GM23338 (cell line): ENCODE measurements around the gene GNLY.

Experiments
- CREB1 ChIP-seq: fragments of 250-450 bp; sonication (Bioruptor Pico); IDR thresholded peaks from 2 replicates; pipeline ENCODE4 v1.5.0; 2020; ENCODE audit warnings: low read depth, mild to moderate bottlenecking, moderate library complexity
- EZH2 ChIP-seq: fragments of 200-600 bp; sonication (generic); IDR thresholded peaks from one replicate; pipeline ENCODE4 v1.8.0; 2017; ENCODE audit warnings: antibody characterized with exemption, mild to moderate bottlenecking, low read depth; ENCODE audit not compliant: unreplicated experiment
- EZH2phosphoT487 ChIP-seq: fragments of 200-600 bp; sonication (generic); IDR thresholded peaks from one replicate; pipeline ENCODE4 v1.8.1; 2018; ENCODE audit warnings: antibody characterized with exemption; ENCODE audit not compliant: unreplicated experiment
- JUNB ChIP-seq: IDR thresholded peaks from one replicate; pipeline ENCODE4 v1.6.1; 2016; ENCODE audit warnings: antibody characterized with exemption; ENCODE audit not compliant: unreplicated experiment
- NANOG ChIP-seq: IDR thresholded peaks from 2 replicates; pipeline ENCODE4 v1.6.1; 2016; ENCODE audit warnings: antibody characterized with exemption, borderline replicate concordance
- POLR2AphosphoS5 ChIP-seq: IDR thresholded peaks from 2 replicates; pipeline ENCODE4 v1.6.1; 2016; ENCODE audit warnings: antibody characterized with exemption, low read depth
- STAT1 ChIP-seq: IDR thresholded peaks from one replicate; pipeline ENCODE4 v1.6.1; 2016; ENCODE audit warnings: antibody characterized with exemption; ENCODE audit not compliant: unreplicated experiment
- ZNF331 ChIP-seq: fragments of 250-450 bp; sonication (Bioruptor Pico); IDR thresholded peaks from 2 replicates; pipeline ENCODE4 v1.5.0; 2020; ENCODE audit warnings: low read depth, mild to moderate bottlenecking, moderate library complexity
- TF ChIP-seq, protein P1 (sequence below), 2 experiments: fragments of 200-600 bp in 1 of 2; sonication (generic) in 1 of 2; conservative IDR thresholded peaks; 2 replicates each; pipeline versions ENCODE4 v1.5.1 to v1.6.1; 2016 to 2017; ENCODE audit warnings: antibody characterized with exemption in 2 of 2, low read depth in 2 of 2, mild to moderate bottlenecking in 2 of 2, moderate library complexity in 1 of 2
- TF ChIP-seq, protein P2 (sequence below): IDR thresholded peaks from one replicate; pipeline ENCODE4 v1.6.1; 2018; ENCODE audit warnings: antibody characterized with exemption; ENCODE audit not compliant: unreplicated experiment
- TF ChIP-seq, protein P3 (sequence below): fragments of 250-450 bp; sonication (Bioruptor Pico); IDR thresholded peaks from 2 replicates; pipeline ENCODE4 v1.5.0; 2020; ENCODE audit warnings: mild to moderate bottlenecking, moderate library complexity
- TF ChIP-seq, protein P4 (sequence below): IDR thresholded peaks from 2 replicates; pipeline ENCODE4 v1.6.1; 2016; ENCODE audit warnings: antibody characterized with exemption

DNA sequence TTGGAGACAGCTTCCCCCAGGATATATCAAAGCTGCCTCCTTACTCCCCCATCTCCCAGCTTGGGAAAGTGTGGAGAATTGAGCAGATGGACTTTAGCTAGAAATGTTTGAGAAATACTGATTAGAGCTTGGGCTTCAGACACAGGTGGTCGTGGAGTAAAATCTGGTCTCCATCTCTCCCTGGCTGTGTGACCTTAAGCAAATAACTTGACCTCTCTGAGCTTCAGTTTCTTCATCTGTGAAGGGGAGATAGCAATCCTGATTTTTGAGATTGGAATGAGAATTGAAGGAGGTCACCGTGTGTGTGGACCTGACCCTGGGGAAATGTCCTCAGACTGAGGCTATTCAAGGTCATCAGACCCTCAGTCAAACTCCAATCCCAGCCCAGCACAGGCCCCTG is 3.6 kb downstream of the GNLY start:
- TF ChIP-seq POLR2AphosphoS5 (no peak), JUNB (no peak), EZH2phosphoT487 (no peak), CREB1 (CRISPR knock-in tag) (no peak), EZH2 (no peak), NANOG (no peak), ZNF331 (no peak), STAT1 (no peak)
- TF ChIP-seq, protein P1, sequence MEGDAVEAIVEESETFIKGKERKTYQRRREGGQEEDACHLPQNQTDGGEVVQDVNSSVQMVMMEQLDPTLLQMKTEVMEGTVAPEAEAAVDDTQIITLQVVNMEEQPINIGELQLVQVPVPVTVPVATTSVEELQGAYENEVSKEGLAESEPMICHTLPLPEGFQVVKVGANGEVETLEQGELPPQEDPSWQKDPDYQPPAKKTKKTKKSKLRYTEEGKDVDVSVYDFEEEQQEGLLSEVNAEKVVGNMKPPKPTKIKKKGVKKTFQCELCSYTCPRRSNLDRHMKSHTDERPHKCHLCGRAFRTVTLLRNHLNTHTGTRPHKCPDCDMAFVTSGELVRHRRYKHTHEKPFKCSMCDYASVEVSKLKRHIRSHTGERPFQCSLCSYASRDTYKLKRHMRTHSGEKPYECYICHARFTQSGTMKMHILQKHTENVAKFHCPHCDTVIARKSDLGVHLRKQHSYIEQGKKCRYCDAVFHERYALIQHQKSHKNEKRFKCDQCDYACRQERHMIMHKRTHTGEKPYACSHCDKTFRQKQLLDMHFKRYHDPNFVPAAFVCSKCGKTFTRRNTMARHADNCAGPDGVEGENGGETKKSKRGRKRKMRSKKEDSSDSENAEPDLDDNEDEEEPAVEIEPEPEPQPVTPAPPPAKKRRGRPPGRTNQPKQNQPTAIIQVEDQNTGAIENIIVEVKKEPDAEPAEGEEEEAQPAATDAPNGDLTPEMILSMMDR (conservative IDR thresholded peaks at IDR 0.05; ENCODE audit: low read depth in 2 of 2): no peak
- TF ChIP-seq, protein P2, sequence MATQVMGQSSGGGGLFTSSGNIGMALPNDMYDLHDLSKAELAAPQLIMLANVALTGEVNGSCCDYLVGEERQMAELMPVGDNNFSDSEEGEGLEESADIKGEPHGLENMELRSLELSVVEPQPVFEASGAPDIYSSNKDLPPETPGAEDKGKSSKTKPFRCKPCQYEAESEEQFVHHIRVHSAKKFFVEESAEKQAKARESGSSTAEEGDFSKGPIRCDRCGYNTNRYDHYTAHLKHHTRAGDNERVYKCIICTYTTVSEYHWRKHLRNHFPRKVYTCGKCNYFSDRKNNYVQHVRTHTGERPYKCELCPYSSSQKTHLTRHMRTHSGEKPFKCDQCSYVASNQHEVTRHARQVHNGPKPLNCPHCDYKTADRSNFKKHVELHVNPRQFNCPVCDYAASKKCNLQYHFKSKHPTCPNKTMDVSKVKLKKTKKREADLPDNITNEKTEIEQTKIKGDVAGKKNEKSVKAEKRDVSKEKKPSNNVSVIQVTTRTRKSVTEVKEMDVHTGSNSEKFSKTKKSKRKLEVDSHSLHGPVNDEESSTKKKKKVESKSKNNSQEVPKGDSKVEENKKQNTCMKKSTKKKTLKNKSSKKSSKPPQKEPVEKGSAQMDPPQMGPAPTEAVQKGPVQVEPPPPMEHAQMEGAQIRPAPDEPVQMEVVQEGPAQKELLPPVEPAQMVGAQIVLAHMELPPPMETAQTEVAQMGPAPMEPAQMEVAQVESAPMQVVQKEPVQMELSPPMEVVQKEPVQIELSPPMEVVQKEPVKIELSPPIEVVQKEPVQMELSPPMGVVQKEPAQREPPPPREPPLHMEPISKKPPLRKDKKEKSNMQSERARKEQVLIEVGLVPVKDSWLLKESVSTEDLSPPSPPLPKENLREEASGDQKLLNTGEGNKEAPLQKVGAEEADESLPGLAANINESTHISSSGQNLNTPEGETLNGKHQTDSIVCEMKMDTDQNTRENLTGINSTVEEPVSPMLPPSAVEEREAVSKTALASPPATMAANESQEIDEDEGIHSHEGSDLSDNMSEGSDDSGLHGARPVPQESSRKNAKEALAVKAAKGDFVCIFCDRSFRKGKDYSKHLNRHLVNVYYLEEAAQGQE: no peak
- TF ChIP-seq, protein P3, sequence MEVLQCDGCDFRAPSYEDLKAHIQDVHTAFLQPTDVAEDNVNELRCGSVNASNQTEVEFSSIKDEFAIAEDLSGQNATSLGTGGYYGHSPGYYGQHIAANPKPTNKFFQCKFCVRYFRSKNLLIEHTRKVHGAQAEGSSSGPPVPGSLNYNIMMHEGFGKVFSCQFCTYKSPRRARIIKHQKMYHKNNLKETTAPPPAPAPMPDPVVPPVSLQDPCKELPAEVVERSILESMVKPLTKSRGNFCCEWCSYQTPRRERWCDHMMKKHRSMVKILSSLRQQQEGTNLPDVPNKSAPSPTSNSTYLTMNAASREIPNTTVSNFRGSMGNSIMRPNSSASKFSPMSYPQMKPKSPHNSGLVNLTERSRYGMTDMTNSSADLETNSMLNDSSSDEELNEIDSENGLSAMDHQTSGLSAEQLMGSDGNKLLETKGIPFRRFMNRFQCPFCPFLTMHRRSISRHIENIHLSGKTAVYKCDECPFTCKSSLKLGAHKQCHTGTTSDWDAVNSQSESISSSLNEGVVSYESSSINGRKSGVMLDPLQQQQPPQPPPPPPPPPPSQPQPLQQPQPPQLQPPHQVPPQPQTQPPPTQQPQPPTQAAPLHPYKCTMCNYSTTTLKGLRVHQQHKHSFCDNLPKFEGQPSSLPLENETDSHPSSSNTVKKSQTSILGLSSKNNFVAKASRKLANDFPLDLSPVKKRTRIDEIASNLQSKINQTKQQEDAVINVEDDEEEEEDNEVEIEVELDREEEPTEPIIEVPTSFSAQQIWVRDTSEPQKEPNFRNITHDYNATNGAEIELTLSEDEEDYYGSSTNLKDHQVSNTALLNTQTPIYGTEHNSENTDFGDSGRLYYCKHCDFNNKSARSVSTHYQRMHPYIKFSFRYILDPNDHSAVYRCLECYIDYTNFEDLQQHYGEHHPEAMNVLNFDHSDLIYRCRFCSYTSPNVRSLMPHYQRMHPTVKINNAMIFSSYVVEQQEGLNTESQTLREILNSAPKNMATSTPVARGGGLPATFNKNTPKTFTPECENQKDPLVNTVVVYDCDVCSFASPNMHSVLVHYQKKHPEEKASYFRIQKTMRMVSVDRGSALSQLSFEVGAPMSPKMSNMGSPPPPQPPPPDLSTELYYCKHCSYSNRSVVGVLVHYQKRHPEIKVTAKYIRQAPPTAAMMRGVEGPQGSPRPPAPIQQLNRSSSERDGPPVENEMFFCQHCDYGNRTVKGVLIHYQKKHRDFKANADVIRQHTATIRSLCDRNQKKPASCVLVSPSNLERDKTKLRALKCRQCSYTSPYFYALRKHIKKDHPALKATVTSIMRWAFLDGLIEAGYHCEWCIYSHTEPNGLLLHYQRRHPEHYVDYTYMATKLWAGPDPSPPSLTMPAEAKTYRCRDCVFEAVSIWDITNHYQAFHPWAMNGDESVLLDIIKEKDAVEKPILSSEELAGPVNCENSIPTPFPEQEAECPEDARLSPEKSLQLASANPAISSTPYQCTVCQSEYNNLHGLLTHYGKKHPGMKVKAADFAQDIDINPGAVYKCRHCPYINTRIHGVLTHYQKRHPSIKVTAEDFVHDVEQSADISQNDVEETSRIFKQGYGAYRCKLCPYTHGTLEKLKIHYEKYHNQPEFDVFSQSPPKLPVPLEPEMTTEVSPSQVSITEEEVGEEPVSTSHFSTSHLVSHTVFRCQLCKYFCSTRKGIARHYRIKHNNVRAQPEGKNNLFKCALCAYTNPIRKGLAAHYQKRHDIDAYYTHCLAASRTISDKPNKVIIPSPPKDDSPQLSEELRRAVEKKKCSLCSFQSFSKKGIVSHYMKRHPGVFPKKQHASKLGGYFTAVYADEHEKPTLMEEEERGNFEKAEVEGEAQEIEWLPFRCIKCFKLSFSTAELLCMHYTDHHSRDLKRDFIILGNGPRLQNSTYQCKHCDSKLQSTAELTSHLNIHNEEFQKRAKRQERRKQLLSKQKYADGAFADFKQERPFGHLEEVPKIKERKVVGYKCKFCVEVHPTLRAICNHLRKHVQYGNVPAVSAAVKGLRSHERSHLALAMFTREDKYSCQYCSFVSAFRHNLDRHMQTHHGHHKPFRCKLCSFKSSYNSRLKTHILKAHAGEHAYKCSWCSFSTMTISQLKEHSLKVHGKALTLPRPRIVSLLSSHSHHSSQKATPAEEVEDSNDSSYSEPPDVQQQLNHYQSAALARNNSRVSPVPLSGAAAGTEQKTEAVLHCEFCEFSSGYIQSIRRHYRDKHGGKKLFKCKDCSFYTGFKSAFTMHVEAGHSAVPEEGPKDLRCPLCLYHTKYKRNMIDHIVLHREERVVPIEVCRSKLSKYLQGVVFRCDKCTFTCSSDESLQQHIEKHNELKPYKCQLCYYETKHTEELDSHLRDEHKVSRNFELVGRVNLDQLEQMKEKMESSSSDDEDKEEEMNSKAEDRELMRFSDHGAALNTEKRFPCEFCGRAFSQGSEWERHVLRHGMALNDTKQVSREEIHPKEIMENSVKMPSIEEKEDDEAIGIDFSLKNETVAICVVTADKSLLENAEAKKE (CRISPR knock-in tag): no peak
- TF ChIP-seq, protein P4, sequence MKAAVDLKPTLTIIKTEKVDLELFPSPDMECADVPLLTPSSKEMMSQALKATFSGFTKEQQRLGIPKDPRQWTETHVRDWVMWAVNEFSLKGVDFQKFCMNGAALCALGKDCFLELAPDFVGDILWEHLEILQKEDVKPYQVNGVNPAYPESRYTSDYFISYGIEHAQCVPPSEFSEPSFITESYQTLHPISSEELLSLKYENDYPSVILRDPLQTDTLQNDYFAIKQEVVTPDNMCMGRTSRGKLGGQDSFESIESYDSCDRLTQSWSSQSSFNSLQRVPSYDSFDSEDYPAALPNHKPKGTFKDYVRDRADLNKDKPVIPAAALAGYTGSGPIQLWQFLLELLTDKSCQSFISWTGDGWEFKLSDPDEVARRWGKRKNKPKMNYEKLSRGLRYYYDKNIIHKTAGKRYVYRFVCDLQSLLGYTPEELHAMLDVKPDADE: no peak
